Testis (tissue), 2 donors: ENCODE measurements around the gene GRIK4.

Experiments
- POLR2A ChIP-seq: fragments of 450-650 bp; IDR thresholded peaks from one replicate; pipeline ENCODE4 v1.6.1; 2017; ENCODE audit warnings: antibody characterized with exemption, mild to moderate bottlenecking, moderate library complexity
- TF ChIP-seq, protein P1 (sequence below), 3 experiments: fragments of 450-650 bp in 2 of 3; fragments of 200-600 bp in 1 of 3; sonication (generic) in 1 of 3; IDR thresholded peaks; one replicate each; pipeline ENCODE4 v1.5.1; 2016 to 2019; ENCODE audit warnings: antibody characterized with exemption in 3 of 3, mild to moderate bottlenecking in 2 of 3, moderate library complexity in 1 of 3

DNA sequence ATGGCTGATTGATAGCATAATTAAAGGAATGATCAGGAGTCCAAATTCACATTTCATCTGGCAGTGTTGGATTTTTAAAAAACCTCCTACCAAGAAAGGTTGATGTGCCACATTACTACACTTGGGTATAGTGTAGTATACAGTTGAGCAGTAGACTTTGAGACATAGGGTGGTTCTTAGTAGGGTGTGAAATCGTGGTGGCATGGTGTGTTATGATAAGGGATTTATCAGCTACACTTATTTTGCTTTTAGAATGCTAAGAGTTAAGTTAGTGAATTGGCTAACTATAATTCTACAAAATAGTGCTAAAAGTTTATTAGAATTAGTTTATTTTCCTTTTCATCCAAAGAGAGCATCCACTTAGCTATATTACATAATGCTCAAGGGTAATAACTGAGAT, 525.5 kb downstream of the GRIK4 start:
- TF ChIP-seq, protein P1, sequence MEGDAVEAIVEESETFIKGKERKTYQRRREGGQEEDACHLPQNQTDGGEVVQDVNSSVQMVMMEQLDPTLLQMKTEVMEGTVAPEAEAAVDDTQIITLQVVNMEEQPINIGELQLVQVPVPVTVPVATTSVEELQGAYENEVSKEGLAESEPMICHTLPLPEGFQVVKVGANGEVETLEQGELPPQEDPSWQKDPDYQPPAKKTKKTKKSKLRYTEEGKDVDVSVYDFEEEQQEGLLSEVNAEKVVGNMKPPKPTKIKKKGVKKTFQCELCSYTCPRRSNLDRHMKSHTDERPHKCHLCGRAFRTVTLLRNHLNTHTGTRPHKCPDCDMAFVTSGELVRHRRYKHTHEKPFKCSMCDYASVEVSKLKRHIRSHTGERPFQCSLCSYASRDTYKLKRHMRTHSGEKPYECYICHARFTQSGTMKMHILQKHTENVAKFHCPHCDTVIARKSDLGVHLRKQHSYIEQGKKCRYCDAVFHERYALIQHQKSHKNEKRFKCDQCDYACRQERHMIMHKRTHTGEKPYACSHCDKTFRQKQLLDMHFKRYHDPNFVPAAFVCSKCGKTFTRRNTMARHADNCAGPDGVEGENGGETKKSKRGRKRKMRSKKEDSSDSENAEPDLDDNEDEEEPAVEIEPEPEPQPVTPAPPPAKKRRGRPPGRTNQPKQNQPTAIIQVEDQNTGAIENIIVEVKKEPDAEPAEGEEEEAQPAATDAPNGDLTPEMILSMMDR (IDR thresholded peaks at IDR 0.05), result no peak
- no peak for TF ChIP-seq POLR2A
